Osteocyte (in vitro differentiated cells): Measurements from ENCODE around the gene P2RX5. TPM values are rescaled to one million over a fixed set of nuclear protein-coding genes. Genes with fewer than 3 reads are reported as not detected.

ENCODE experiments used
- DNase-seq: peaks from one replicate; pipeline ENCODE4 v3.0.0; 2021; ENCODE audit warnings: mixed read lengths; ENCODE audit not compliant: unreplicated experiment; ENCODE audit errors: extremely low spot score
- H3K27ac Mint-ChIP-seq: one replicate; pipeline ENCODE4 v1.8.0; 2021; ENCODE audit warnings: mild to moderate bottlenecking, mixed read lengths; ENCODE audit not compliant: unreplicated experiment
- H3K27me3 Mint-ChIP-seq: one replicate; pipeline ENCODE4 v1.8.0; 2021; ENCODE audit warnings: mixed read lengths; ENCODE audit not compliant: unreplicated experiment
- H3K36me3 Mint-ChIP-seq: one replicate; pipeline ENCODE4 v1.8.0; 2021; ENCODE audit warnings: mixed read lengths; ENCODE audit not compliant: unreplicated experiment
- H3K4me1 Mint-ChIP-seq: one replicate; pipeline ENCODE4 v1.8.0; 2021; ENCODE audit warnings: mixed read lengths; ENCODE audit not compliant: unreplicated experiment
- H3K4me3 Mint-ChIP-seq: one replicate; pipeline ENCODE4 v1.8.0; 2021; ENCODE audit warnings: mild to moderate bottlenecking, moderate library complexity, mixed read lengths; ENCODE audit not compliant: unreplicated experiment
- H3K9me3 Mint-ChIP-seq: one replicate; pipeline ENCODE4 v1.8.0; 2021; ENCODE audit warnings: mixed read lengths; ENCODE audit not compliant: unreplicated experiment
- total RNA-seq: library from RNA; stranded (reverse); gene quantifications from 2 replicates; pipeline ENCODE4 v1.2.1, GENCODE V29; 2021
- TF ChIP-seq, protein P1 (sequence below): fragments of 200-600 bp; sonication (generic); IDR thresholded peaks from 2 replicates; pipeline ENCODE4 v1.5.0; 2021; ENCODE audit warnings: antibody characterized with exemption, mild to moderate bottlenecking, moderate library complexity

Gene P2RX5
- total RNA-seq, 1 donor from 2014 or later, result 0.43 TPM

DNA sequence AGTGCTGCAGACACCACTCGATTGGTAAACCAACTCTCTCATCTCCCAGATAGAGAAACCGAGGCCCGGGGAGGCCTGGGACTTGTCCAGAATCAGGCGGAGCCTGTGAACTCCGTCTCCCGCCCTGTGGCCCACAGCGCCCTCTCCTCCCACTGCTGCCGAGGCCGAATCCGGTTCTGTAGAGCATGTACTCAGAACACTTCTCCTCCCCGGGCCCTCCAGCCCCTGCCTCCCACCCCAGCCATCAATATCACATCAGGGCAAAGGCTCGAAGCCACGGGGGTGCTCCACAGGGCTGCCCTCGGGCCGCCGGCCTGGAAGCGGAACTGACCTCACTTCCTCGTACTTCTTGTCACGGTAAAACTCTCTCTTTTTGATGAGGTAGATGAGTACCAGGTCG, 14.4 kb downstream of the P2RX5 start:
- Mint-ChIP-seq H3K27ac (no peak overlapping the region), H3K36me3 (no peaks in the 10 kb centered on the region), H3K27me3 (no peaks in the 10 kb centered on the region), H3K4me3 (no peak overlapping the region), H3K9me3 (no peaks in the 10 kb centered on the region), H3K4me1 (no peaks in the 10 kb centered on the region)
- TF ChIP-seq, protein P1, sequence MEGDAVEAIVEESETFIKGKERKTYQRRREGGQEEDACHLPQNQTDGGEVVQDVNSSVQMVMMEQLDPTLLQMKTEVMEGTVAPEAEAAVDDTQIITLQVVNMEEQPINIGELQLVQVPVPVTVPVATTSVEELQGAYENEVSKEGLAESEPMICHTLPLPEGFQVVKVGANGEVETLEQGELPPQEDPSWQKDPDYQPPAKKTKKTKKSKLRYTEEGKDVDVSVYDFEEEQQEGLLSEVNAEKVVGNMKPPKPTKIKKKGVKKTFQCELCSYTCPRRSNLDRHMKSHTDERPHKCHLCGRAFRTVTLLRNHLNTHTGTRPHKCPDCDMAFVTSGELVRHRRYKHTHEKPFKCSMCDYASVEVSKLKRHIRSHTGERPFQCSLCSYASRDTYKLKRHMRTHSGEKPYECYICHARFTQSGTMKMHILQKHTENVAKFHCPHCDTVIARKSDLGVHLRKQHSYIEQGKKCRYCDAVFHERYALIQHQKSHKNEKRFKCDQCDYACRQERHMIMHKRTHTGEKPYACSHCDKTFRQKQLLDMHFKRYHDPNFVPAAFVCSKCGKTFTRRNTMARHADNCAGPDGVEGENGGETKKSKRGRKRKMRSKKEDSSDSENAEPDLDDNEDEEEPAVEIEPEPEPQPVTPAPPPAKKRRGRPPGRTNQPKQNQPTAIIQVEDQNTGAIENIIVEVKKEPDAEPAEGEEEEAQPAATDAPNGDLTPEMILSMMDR, result no peak
- no peak for DNase-seq

DNA sequence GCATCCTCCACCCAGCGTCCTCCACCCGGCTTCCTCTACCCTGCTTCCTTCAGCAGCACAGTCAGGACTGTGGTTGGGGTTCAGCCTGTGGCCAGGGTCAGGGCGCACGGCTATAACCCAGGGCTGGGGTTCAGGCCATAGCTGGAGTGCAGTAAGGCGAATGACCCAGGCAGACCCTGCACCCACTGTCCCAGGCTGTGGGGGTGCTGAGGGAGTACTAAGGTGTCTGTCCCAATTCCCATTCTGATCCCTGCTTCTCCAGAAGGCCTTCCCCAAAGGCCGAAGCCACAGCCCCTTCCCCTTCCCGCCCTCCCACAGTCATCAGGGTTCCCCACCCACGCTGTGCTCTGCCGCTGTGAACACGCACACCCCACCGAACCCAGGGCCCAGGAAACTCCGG, 14.9 kb downstream of the P2RX5 start:
- TF ChIP-seq, protein P1, result no peak
- no peaks in the 10 kb centered on the region for H3K4me1 Mint-ChIP-seq
- no peaks in the 10 kb centered on the region for H3K9me3 Mint-ChIP-seq
- no peak overlapping the region for H3K27ac Mint-ChIP-seq
- no peaks in the 10 kb centered on the region for H3K27me3 Mint-ChIP-seq
- DNase-seq, result no peak
- H3K4me3 Mint-ChIP-seq, result no peak overlapping the region
- H3K36me3 Mint-ChIP-seq, result no peaks in the 10 kb centered on the region

DNA sequence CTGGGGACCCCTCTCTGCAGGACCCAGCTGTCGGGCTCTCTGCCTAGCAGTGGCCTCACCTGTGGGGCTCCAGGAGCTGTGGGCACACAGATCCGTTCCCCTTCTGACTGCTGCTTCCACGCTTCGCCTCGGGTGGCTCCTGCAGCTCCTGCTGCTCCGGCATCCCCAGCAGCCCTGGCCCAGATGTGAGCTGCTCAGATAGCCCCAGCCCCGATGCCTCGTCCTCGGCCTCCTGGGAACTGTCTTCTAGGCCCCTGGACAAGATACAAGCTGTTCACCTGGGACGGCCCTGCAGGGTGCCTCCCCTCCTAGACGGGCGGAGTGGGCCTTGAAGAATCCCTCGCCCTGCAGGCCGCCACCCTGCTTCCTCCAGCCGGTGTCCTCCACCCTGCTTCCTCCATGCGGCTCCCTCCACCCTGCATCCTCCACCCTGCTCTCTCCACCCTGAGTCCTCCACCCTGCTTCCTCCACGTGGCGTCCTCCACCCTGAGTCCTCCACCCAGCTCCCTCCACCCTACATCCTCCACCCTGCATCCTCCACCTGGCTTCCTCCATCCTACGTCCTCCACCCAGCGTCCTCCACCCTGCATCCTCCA, 16.3 kb downstream of the P2RX5 start:
- Mint-ChIP-seq H3K4me3 (no peak overlapping the region), H3K36me3 (no peaks in the 10 kb centered on the region), H3K9me3 (no peaks in the 10 kb centered on the region), H3K27me3 (no peaks in the 10 kb centered on the region), H3K4me1 (no peaks in the 10 kb centered on the region), H3K27ac (no peak overlapping the region)
- TF ChIP-seq, protein P1, result no peak
- DNase-seq, result no peak

DNA sequence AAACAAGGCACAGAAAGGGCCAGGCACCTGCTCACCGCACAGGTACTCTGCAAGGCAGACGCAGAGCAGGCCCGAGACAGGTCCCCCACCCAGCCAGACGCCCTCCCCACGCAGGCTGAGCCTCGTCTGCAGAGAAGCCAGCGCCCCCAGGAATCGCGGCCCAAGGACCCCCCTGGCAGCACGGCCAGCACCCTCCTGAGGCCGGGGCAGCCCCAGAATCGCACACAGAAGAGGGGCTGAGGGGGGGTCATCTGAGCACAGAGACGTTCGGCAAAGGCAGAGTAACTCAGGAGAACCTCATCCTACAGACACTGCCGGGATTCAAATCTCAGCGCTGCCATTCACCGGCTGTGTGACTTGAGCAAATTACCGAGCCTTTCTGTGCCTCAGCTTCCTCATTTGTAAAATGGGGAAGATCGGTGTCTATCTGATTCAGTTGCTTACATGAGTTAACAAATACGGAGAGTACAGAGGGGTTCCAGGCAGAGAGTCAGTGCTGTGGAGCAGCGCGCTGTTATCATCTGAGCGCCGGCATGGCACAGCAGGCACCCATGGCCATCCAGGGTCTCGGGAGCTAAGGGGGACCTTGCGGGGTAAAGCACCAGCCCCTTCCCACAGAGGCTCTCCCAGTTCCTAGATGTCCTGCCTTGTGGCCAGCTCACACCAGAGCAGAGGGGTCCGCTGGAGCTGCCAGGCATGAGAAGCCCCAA, 17.0 kb downstream of the P2RX5 start:
- no peak for DNase-seq
- TF ChIP-seq, protein P1, result no peak
- Mint-ChIP-seq H3K36me3 (no peaks in the 10 kb centered on the region), H3K9me3 (no peaks in the 10 kb centered on the region), H3K4me3 (no peak overlapping the region), H3K27ac (no peak overlapping the region), H3K4me1 (no peaks in the 10 kb centered on the region), H3K27me3 (no peaks in the 10 kb centered on the region)

DNA sequence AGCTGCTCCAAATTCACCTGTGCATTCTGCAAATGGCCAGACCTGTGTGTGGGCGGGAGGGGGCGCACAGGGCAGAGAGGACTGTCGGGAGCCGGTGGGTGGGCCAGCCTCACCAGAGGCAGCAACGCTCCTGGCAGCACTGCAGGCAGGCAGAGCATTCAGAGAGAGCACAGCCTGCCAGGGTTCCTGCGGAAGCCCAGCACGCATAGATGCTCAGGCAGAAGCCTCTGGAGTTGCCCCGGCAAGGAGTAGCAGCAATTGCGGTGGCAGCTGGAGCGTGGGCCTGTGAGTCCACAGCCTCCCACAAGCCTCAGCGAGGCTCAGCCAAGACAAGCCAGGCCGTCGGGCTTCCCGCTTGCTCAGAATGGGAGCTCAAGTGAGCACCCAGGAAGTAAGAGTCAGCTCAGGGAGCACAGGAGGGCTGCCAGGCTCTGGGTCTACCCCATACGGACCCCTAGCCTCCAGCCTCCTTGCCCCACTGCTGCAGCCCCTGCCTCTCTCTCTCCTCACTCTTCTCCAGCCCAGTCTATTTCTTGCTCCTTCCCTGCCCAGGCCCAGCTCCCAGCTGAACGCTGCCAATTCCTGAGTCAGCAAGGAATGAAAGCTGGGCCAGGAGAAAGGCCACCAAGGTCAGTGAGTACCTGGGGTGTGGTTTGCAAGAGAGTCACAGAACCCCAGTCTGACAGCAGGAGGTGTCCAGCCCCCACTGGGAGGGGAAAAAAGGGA, 17.7 kb downstream of the P2RX5 start:
- H3K9me3 Mint-ChIP-seq, result no peaks in the 10 kb centered on the region
- H3K27ac Mint-ChIP-seq, result no peak overlapping the region
- H3K4me3 Mint-ChIP-seq, result no peak overlapping the region
- no peaks in the 10 kb centered on the region for H3K36me3 Mint-ChIP-seq
- DNase-seq, result no peak
- no peaks in the 10 kb centered on the region for H3K4me1 Mint-ChIP-seq
- TF ChIP-seq, protein P1, result no peak
- H3K27me3 Mint-ChIP-seq, result no peaks in the 10 kb centered on the region
